Ramos (cell line): ENCODE measurements around the gene SMIM32.

ENCODE experiments used
- in situ Hi-C: fragments of 300-500 bp; cut with MboI; formaldehyde crosslinking; loops from one replicate; pipeline ENCODE4 v1.14.3; 2022; ENCODE audit warnings: low sequenced_read_pairs; ENCODE audit not compliant: unreplicated experiment

The SMIM32 gene

GRCh38 chr5:136210259-136210658 lies 17.3 kb upstream of the SMIM32 start:
- in situ Hi-C loops, result loop anchor here (5.0 to 25.0 kb wide), 2 partner anchors 248 to 323 kb away; partner anchors contain the start of gene LECT2

GRCh38 chr5:136209346-136209910 lies 16.5 kb upstream of the SMIM32 start:
- in situ Hi-C loops, result loop anchor here (25.0 kb wide), 1 partner anchor 247 kb away; the partner anchor contains the start of gene LECT2

GRCh38 chr5:136208916-136209315 lies 16.0 kb upstream of the SMIM32 start:
- in situ Hi-C loops, result loop anchor here (25.0 kb wide), 1 partner anchor 247 kb away; the partner anchor contains the start of gene LECT2

- in situ Hi-C loops, result loop anchor here (25.0 kb wide), 1 partner anchor 245 kb away; the partner anchor contains the start of gene LECT2
These were observed 14.7 kb upstream of the SMIM32 start for GRCh38 chr5:136207631-136208030.

- in situ Hi-C loops, result loop anchor here (25.0 kb wide), 1 partner anchor 244 kb away; the partner anchor contains the start of gene LECT2
These were observed 13.4 kb upstream of the SMIM32 start for GRCh38 chr5:136206361-136206760.

- in situ Hi-C loops, result loop anchor here (25.0 kb wide), 1 partner anchor 244 kb away; the partner anchor contains the start of gene LECT2
These were observed 13.0 kb upstream of the SMIM32 start for GRCh38 chr5:136205941-136206340.

GRCh38 chr5:136205061-136205702 lies 12.2 kb upstream of the SMIM32 start:
- in situ Hi-C loops, result loop anchor here (25.0 kb wide), 1 partner anchor 243 kb away; the partner anchor contains the start of gene LECT2

- in situ Hi-C loops, result loop anchor here (25.0 kb wide), 1 partner anchor 241 kb away; the partner anchor contains the start of gene LECT2
These were observed 10.5 kb upstream of the SMIM32 start for GRCh38 chr5:136203303-136203922.

- in situ Hi-C loops, result loop anchor here (25.0 kb wide), 1 partner anchor 240 kb away; the partner anchor contains the start of gene LECT2
These were observed 9.7 kb upstream of the SMIM32 start for GRCh38 chr5:136202469-136203205.

GRCh38 chr5:136201870-136202269 lies 8.9 kb upstream of the SMIM32 start:
- in situ Hi-C loops, result loop anchor here (25.0 kb wide), 1 partner anchor 240 kb away; the partner anchor contains the start of gene LECT2

GRCh38 chr5:136200761-136201160 lies 7.8 kb upstream of the SMIM32 start:
- in situ Hi-C loops, result loop anchor here (25.0 kb wide), 1 partner anchor 238 kb away; the partner anchor contains the start of gene LECT2

GRCh38 chr5:136200130-136200529 lies 7.2 kb upstream of the SMIM32 start:
- in situ Hi-C loops, result loop anchor here (25.0 kb wide), 1 partner anchor 238 kb away; the partner anchor contains the start of gene LECT2

GRCh38 chr5:136199408-136199807 lies 6.4 kb upstream of the SMIM32 start:
- in situ Hi-C loops, result no loop called here

- in situ Hi-C loops, result no loop called here
These were observed 5.5 kb upstream of the SMIM32 start for GRCh38 chr5:136198453-136198852.

GRCh38 chr5:136197462-136198142 lies 4.6 kb upstream of the SMIM32 start:
- in situ Hi-C loops, result no loop called here

- in situ Hi-C loops, result no loop called here
These were observed 3.2 kb upstream of the SMIM32 start for GRCh38 chr5:136195971-136196820.

- in situ Hi-C loops, result no loop called here
These were observed 1.6 kb upstream of the SMIM32 start for GRCh38 chr5:136194576-136194975.

GRCh38 chr5:136193322-136193935 lies 467 bp upstream of the SMIM32 start:
- in situ Hi-C loops, result no loop called here
